SK-N-SH (cell line): ENCODE results near the gene LYPD4. TPM values are rescaled to one million over a fixed set of nuclear protein-coding genes. Genes with fewer than 3 reads are reported as not detected.

ENCODE experiments used
- CTCF ChIA-PET: fragments of 300-600, 350-600 bp; formaldehyde crosslinking; extraction: SDS; loops from one replicate; lab custom pipeline; 2021; lab: Yijun Ruan, JAX
- POLR2A ChIA-PET: fragments of 350-600 bp; sonication (Branson Sonifier 250); formaldehyde crosslinking; extraction: SDS; loops from one replicate; lab custom pipeline; 2020; ENCODE audit warnings: antibody characterized with exemption, inconsistent platforms; lab: Yijun Ruan, JAX
- DNase-seq: peaks from one replicate; pipeline ENCODE4 v3.0.0; 2012
- H2AFZ ChIP-seq: fragments of 200-600 bp; sonication (generic); 2 replicates; pipeline ENCODE4 v1.8.1; 2016; ENCODE audit warnings: antibody characterized with exemption, mild to moderate bottlenecking, low read depth
- H3F3A ChIP-seq: fragments of 200-600 bp; sonication (generic); replicated peaks from 2 replicates; pipeline ENCODE3; 2016; ENCODE audit warnings: antibody characterized with exemption, mild to moderate bottlenecking; ENCODE audit not compliant: insufficient read depth
- H3K27ac ChIP-seq, 2 experiments: fragments of 200-500 bp in 1 of 2; fragments of 200-600 bp in 1 of 2; sonication (Bioruptor generic) in 1 of 2; sonication (generic), shearing (Covaris generic) in 1 of 2; 2 replicates each; pipeline versions ENCODE4 v1.5.1 to v1.6.1; 2014 to 2016; ENCODE audit warnings: low read depth in 2 of 2, inconsistent platforms in 1 of 2, low read length in 1 of 2, mild to moderate bottlenecking in 1 of 2, mixed read lengths in 1 of 2
- H3K27me3 ChIP-seq: fragments of 200-600 bp; sonication (generic), shearing (Covaris generic); 2 replicates; pipeline ENCODE4 v1.6.1; 2016; ENCODE audit warnings: mixed run types; ENCODE audit not compliant: insufficient read depth
- H3K36me3 ChIP-seq, 2 experiments: fragments of 200-500 bp in 1 of 2; fragments of 200-600 bp in 1 of 2; sonication (Bioruptor generic) in 1 of 2; sonication (generic) in 1 of 2; replicated peaks in 1 of 2; 2 replicates each; pipeline versions ENCODE3 to v1.5.1; 2014 to 2016; ENCODE audit warnings: low read length in 1 of 2, mild to moderate bottlenecking in 1 of 2; ENCODE audit not compliant: insufficient read depth in 2 of 2, control insufficient read depth in 1 of 2
- H3K4me1 ChIP-seq, 2 experiments: fragments of 200-500 bp in 1 of 2; fragments of 200-600 bp in 1 of 2; sonication (Bioruptor generic) in 1 of 2; sonication (generic), shearing (Covaris generic) in 1 of 2; 2 replicates each; pipeline versions ENCODE4 v1.5.1 to v1.6.1; 2014 to 2016; ENCODE audit warnings: low read depth in 1 of 2, low read length in 1 of 2, mixed run types in 1 of 2; ENCODE audit not compliant: insufficient read depth in 2 of 2, control insufficient read depth in 1 of 2
- H3K4me2 ChIP-seq: fragments of 200-600 bp; sonication (generic), shearing (Covaris generic); 2 replicates; pipeline ENCODE4 v1.6.1; 2017; ENCODE audit warnings: mixed run types
- H3K4me3 ChIP-seq, 2 experiments: fragments of 200-500 bp in 1 of 2; fragments of 200-600 bp in 1 of 2; sonication (Bioruptor generic) in 1 of 2; sonication (generic), shearing (Covaris generic) in 1 of 2; 2 replicates each; pipeline versions ENCODE4 v1.5.1 to v1.8.1; 2014 to 2016; ENCODE audit warnings: low read depth in 2 of 2, inconsistent platforms in 1 of 2, low read length in 1 of 2, mild to moderate bottlenecking in 1 of 2, mixed read lengths in 1 of 2, moderate library complexity in 1 of 2
- H3K79me2 ChIP-seq: fragments of 200-600 bp; sonication (generic); 2 replicates; pipeline ENCODE4 v1.8.1; 2017; ENCODE audit warnings: mild to moderate bottlenecking; ENCODE audit not compliant: insufficient read depth
- H3K9ac ChIP-seq: fragments of 200-600 bp; sonication (generic); 2 replicates; pipeline ENCODE4 v1.6.1; 2017; ENCODE audit warnings: mixed run types
- H3K9me2 ChIP-seq: fragments of 200-600 bp; sonication (generic); 2 replicates; pipeline ENCODE4 v1.6.1; 2017; ENCODE audit warnings: mixed run types
- H3K9me3 ChIP-seq: fragments of 200-600 bp; sonication (generic); 2 replicates; pipeline ENCODE4 v1.6.1; 2017; ENCODE audit warnings: mixed run types, mild to moderate bottlenecking, moderate library complexity
- H4K20me1 ChIP-seq: fragments of 200-600 bp; sonication (generic); 2 replicates; pipeline ENCODE4 v1.6.1; 2017; ENCODE audit warnings: mild to moderate bottlenecking, mixed run types; ENCODE audit not compliant: insufficient read depth
- EP300 ChIP-seq, 2 experiments: IDR thresholded peaks; 2 replicates each; pipeline versions ENCODE4 v1.4.0 to v1.6.1; 2012; ENCODE audit warnings: borderline replicate concordance in 1 of 2, low read depth in 1 of 2, low read length in 1 of 2
- EZH2phosphoT487 ChIP-seq: fragments of 200-600 bp; sonication (generic); IDR thresholded peaks from 2 replicates; pipeline ENCODE4 v1.6.1; 2017; ENCODE audit warnings: low read depth, mixed run types, mild to moderate bottlenecking, antibody characterized with exemption, moderate library complexity, borderline replicate concordance
- FOSL2 ChIP-seq: IDR thresholded peaks from 2 replicates; pipeline ENCODE4 v1.4.0; 2012; ENCODE audit warnings: low read depth, mild to moderate bottlenecking, moderate library complexity, borderline replicate concordance
- FOXM1 ChIP-seq: IDR thresholded peaks from 2 replicates; pipeline ENCODE4 v1.4.0; 2012; ENCODE audit warnings: low read depth, mild to moderate bottlenecking
- GABPA ChIP-seq: IDR thresholded peaks from 2 replicates; pipeline ENCODE4 v1.4.0; 2012; ENCODE audit warnings: low read depth, mild to moderate bottlenecking
- IRF3 ChIP-seq: fragments of 150-350 bp; IDR thresholded peaks from 2 replicates; pipeline ENCODE4 v1.6.1; 2016; ENCODE audit warnings: mild to moderate bottlenecking, low read depth, low read length
- JUND ChIP-seq: IDR thresholded peaks from 2 replicates; pipeline ENCODE4 v1.4.0; 2012
- MXI1 ChIP-seq: IDR thresholded peaks from 2 replicates; pipeline ENCODE4 v1.6.1; 2012; ENCODE audit warnings: mild to moderate bottlenecking, low read depth, low read length, improper control_type of control experiment
- NRF1 ChIP-seq: IDR thresholded peaks from 2 replicates; pipeline ENCODE4 v1.6.1; 2012; ENCODE audit warnings: low read depth, mild to moderate bottlenecking, low read length
- POLR2AphosphoS5 ChIP-seq: IDR thresholded peaks from 2 replicates; pipeline ENCODE4 v1.6.1; 2012; ENCODE audit warnings: low read depth, low read length
- RAD21 ChIP-seq: IDR thresholded peaks from 2 replicates; pipeline ENCODE4 v1.6.1; 2012; ENCODE audit warnings: mild to moderate bottlenecking, low read length
- RXRA ChIP-seq: IDR thresholded peaks from 2 replicates; pipeline ENCODE4 v1.4.0; 2012; ENCODE audit warnings: low read depth, mild to moderate bottlenecking, borderline replicate concordance
- SIN3A ChIP-seq: IDR thresholded peaks from 2 replicates; pipeline ENCODE4 v1.6.1; 2012; ENCODE audit warnings: low read depth, mild to moderate bottlenecking, low read length, moderate library complexity, borderline replicate concordance
- TAF1 ChIP-seq: IDR thresholded peaks from 2 replicates; pipeline ENCODE4 v1.6.1; 2012; ENCODE audit warnings: low read depth, mild to moderate bottlenecking, low read length, moderate library complexity, borderline replicate concordance
- WGBS: methylation state at CpG from one replicate; pipeline ENCODE4 v1.1.6; 2017; ENCODE audit warnings: low lambda C conversion rate; 5-methylcytosine and 5-hydroxymethylcytosine counted together
- polyA plus RNA-seq, 3 experiments: library from polyadenylated mRNA; depleted of rRNA; stranded (reverse); fragments of >200 nt; gene quantifications; 2 replicates each; pipeline ENCODE4 v1.2.3, GENCODE V29; 2012
- TF ChIP-seq, protein P1 (sequence below): IDR thresholded peaks from 2 replicates; pipeline ENCODE4 v1.6.1; 2012; ENCODE audit warnings: mild to moderate bottlenecking, low read depth, low read length, moderate library complexity
- TF ChIP-seq, protein P2 (sequence below): IDR thresholded peaks from 2 replicates; pipeline ENCODE4 v1.4.0; 2012; ENCODE audit warnings: low read depth

Gene LYPD4
- polyA plus RNA-seq, 1 of the 3 experiments (the other 2 are of a cell fraction), result not detected

GRCh38 chr19:41853344-41853743 lies 8.9 kb upstream of the LYPD4 start (continued):
- TF ChIP-seq EZH2phosphoT487 (no peak), FOXM1 (no peak), JUND (no peak), IRF3 (no peak), EP300 (IDR thresholded peaks at IDR 0.05; ENCODE audit: borderline replicate concordance in 1 of 2, low read depth in 1 of 2, low read length in 1 of 2) (no peak), MXI1 (no peak), FOSL2 (no peak)
- TF ChIP-seq, protein P1, sequence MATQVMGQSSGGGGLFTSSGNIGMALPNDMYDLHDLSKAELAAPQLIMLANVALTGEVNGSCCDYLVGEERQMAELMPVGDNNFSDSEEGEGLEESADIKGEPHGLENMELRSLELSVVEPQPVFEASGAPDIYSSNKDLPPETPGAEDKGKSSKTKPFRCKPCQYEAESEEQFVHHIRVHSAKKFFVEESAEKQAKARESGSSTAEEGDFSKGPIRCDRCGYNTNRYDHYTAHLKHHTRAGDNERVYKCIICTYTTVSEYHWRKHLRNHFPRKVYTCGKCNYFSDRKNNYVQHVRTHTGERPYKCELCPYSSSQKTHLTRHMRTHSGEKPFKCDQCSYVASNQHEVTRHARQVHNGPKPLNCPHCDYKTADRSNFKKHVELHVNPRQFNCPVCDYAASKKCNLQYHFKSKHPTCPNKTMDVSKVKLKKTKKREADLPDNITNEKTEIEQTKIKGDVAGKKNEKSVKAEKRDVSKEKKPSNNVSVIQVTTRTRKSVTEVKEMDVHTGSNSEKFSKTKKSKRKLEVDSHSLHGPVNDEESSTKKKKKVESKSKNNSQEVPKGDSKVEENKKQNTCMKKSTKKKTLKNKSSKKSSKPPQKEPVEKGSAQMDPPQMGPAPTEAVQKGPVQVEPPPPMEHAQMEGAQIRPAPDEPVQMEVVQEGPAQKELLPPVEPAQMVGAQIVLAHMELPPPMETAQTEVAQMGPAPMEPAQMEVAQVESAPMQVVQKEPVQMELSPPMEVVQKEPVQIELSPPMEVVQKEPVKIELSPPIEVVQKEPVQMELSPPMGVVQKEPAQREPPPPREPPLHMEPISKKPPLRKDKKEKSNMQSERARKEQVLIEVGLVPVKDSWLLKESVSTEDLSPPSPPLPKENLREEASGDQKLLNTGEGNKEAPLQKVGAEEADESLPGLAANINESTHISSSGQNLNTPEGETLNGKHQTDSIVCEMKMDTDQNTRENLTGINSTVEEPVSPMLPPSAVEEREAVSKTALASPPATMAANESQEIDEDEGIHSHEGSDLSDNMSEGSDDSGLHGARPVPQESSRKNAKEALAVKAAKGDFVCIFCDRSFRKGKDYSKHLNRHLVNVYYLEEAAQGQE, result no peak
- TF ChIP-seq, protein P2, sequence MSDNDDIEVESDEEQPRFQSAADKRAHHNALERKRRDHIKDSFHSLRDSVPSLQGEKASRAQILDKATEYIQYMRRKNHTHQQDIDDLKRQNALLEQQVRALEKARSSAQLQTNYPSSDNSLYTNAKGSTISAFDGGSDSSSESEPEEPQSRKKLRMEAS, result no peak
- TF ChIP-seq, all 33 proteins: peak for 0

DNA sequence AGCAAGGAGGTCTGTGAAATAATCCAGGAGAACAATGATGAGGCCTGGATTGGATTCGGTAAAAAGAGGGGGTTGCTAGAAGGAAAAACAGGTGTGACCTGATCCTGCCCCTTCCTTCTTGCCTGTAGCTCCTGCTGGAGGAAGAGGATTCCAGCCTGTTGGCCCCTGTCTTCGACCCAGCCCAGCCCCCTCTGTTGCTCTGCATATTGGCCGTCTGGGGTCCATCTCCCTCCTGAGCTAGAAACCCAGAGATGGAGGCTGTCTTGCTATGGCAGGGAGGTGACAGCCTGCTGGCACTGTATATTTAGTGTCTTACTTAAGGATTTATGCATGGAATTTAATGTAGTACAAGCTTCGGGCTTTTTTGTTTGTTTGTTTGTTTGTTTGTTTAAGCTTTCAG lies 7.0 kb upstream of the LYPD4 start:
- peaks cover 65% of the 10 kb centered on the region for H3K27me3 ChIP-seq

More for the DNA sequence above, 7.0 kb upstream of the LYPD4 start:
- no peak for DNase-seq
- Histone ChIP-seq H3K4me2 (no peak overlapping the region), H3K9me3 (no peaks in the 10 kb centered on the region), H3K9me2 (no peaks in the 10 kb centered on the region), H4K20me1 (no peaks in the 10 kb centered on the region), H3K36me3 (no peaks in the 10 kb centered on the region), H2AFZ (no peak overlapping the region), H3K4me3 (no peak overlapping the region), H3K27ac (no peak overlapping the region), H3F3A (no peaks in the 10 kb centered on the region), H3K79me2 (no peaks in the 10 kb centered on the region), H3K9ac (no peak overlapping the region), H3K4me1 (no peaks in the 10 kb centered on the region)
- ChIA-PET CTCF (interaction anchor here (1.3 to 5.5 kb wide), 5 partner anchors 15 to 145 kb away, joined by 3 to 34 read pairs (median 6); no protein-coding TSS in a partner anchor), POLR2A (interaction anchor here (0.8 kb wide), 1 partner anchor 8 kb away, joined by 3 read pairs; the partner anchor contains the start of gene RPS19)
- TF ChIP-seq TAF1 (no peak), RXRA (no peak), GABPA (no peak), SIN3A (no peak), RAD21 (no peak), NRF1 (no peak), JUND (no peak), POLR2AphosphoS5 (no peak)
- 20% methylated on average over 4 of the region's 4 CpGs for WGBS
